HepG2 (cell line): ENCODE measurements around the gene UNG. TPM values are rescaled to one million over a fixed set of nuclear protein-coding genes. Genes with fewer than 3 reads are reported as not detected.

Experiments
- ARNT2 ChIP-seq: sonication (generic); formaldehyde crosslinking; IDR thresholded peaks from 2 replicates; pipeline ENCODE4 v1.8.0; 2022; ENCODE audit warnings: mild to moderate bottlenecking, low read depth, missing genetic modification reagents, moderate library complexity
- BCL6 ChIP-seq: IDR thresholded peaks from 2 replicates; pipeline ENCODE4 v1.6.1; 2016; ENCODE audit warnings: missing genetic modification reagents, missing compliant biosample characterization
- BRD4 ChIP-seq: sonication (generic); formaldehyde crosslinking; IDR thresholded peaks from 2 replicates; pipeline ENCODE4 v1.4.0; 2020; ENCODE audit warnings: missing genetic modification reagents
- CBX2 ChIP-seq, 2 experiments: fragments of 200-600 bp in 1 of 2; sonication (generic); formaldehyde crosslinking in 1 of 2; IDR thresholded peaks; 2 replicates each; pipeline versions ENCODE4 v1.7.0 to v1.8.1; 2018 to 2022; ENCODE audit warnings: low read depth in 2 of 2, low read length in 1 of 2, mild to moderate bottlenecking in 1 of 2, missing genetic modification reagents in 1 of 2
- CC2D1A ChIP-seq: sonication (generic); formaldehyde crosslinking; IDR thresholded peaks from 2 replicates; pipeline ENCODE4 v1.8.1; 2023; ENCODE audit warnings: mild to moderate bottlenecking, missing genetic modification reagents
- GATAD2A ChIP-seq: IDR thresholded peaks from 2 replicates; pipeline ENCODE4 v1.6.1; 2016
- NR3C1 ChIP-seq: sonication (generic); formaldehyde crosslinking; IDR thresholded peaks from 2 replicates; pipeline ENCODE4 v1.4.0; 2020; ENCODE audit warnings: missing genetic modification reagents
- SMC3 ChIP-seq: IDR thresholded peaks from 2 replicates; pipeline ENCODE4 v1.6.1; 2011; ENCODE audit warnings: low read length, improper control_type of control experiment
- SP140L ChIP-seq: sonication (generic); formaldehyde crosslinking; IDR thresholded peaks from 2 replicates; pipeline ENCODE4 v1.4.0; 2020; ENCODE audit warnings: missing genetic modification reagents, borderline replicate concordance
- TBP ChIP-seq: sonication (generic); formaldehyde crosslinking; IDR thresholded peaks from 2 replicates; pipeline ENCODE4 v1.5.0; 2020; ENCODE audit warnings: missing genetic modification reagents
- TOPORS ChIP-seq: sonication (generic); formaldehyde crosslinking; IDR thresholded peaks from 2 replicates; pipeline ENCODE4 v1.8.0; 2023; ENCODE audit warnings: mild to moderate bottlenecking, missing genetic modification reagents
- YEATS4 ChIP-seq: sonication (generic); formaldehyde crosslinking; IDR thresholded peaks from 2 replicates; pipeline ENCODE4 v1.4.0; 2020; ENCODE audit warnings: missing genetic modification reagents, borderline replicate concordance
- ZNF10 ChIP-seq: sonication (generic); formaldehyde crosslinking; IDR thresholded peaks from 2 replicates; pipeline ENCODE4 v1.4.0; 2020; ENCODE audit warnings: mild to moderate bottlenecking, low read depth, missing genetic modification reagents, borderline replicate concordance
- ZNF20 ChIP-seq: sonication (generic); formaldehyde crosslinking; IDR thresholded peaks from 2 replicates; pipeline ENCODE4 v1.4.0; 2020; ENCODE audit warnings: mild to moderate bottlenecking, moderate library complexity, missing genetic modification reagents
- ZNF207 ChIP-seq: fragments of 450-650 bp; IDR thresholded peaks from 2 replicates; pipeline ENCODE4 v1.6.1; 2016; ENCODE audit warnings: antibody characterized with exemption, borderline replicate concordance
- ZNF235 ChIP-seq: sonication (generic); formaldehyde crosslinking; IDR thresholded peaks from 2 replicates; pipeline ENCODE4 v1.8.1; 2023; ENCODE audit warnings: mild to moderate bottlenecking, missing genetic modification reagents, borderline replicate concordance
- ZNF629 ChIP-seq: sonication (generic); formaldehyde crosslinking; conservative IDR thresholded peaks from 2 replicates; pipeline ENCODE4 v1.5.0; 2020; ENCODE audit warnings: missing genetic modification reagents
- ZNF746 ChIP-seq: sonication (generic); formaldehyde crosslinking; IDR thresholded peaks from 2 replicates; pipeline ENCODE4 v1.8.0; 2022; ENCODE audit warnings: mild to moderate bottlenecking, missing genetic modification reagents
- ZZZ3 ChIP-seq: sonication (generic); formaldehyde crosslinking; IDR thresholded peaks from 2 replicates; pipeline ENCODE4 v1.4.0; 2020; ENCODE audit warnings: missing genetic modification reagents, mild to moderate bottlenecking, borderline replicate concordance
- polyA plus RNA-seq, 8 experiments: library from polyadenylated mRNA; depleted of rRNA in 3 of 8; stranded (reverse) in 7 of 8; unstranded in 1 of 8; fragments of >200 nt; fragmentation: Illumina TruSeq in 4 of 8; extraction: Trizol in 4 of 8; gene quantifications; 2 replicates each; pipeline versions ENCODE4 v1.2.1 to v1.2.3, GENCODE V29; 2011 to 2016; ENCODE audit warnings: low read depth in 4 of 8, missing spikeins in 1 of 8, mixed read lengths in 1 of 8; ENCODE audit not compliant: insufficient read depth in 1 of 8
- total RNA-seq, 5 experiments: library from RNA; depleted of rRNA; stranded (reverse); fragments of >200 nt; fragmentation: Illumina TruSeq; extraction: Trizol; gene quantifications; 2 replicates each; pipeline ENCODE4 v1.2.3, GENCODE V29; 2016; ENCODE audit warnings: low read depth in 1 of 5
- TF ChIP-seq, protein P1 (sequence below): sonication (generic); formaldehyde crosslinking; IDR thresholded peaks from 2 replicates; pipeline ENCODE4 v1.4.0; 2020; ENCODE audit warnings: missing genetic modification reagents
- TF ChIP-seq, protein P2 (sequence below): sonication (generic); formaldehyde crosslinking; IDR thresholded peaks from 2 replicates; pipeline ENCODE4 v1.5.0; 2020; ENCODE audit warnings: missing genetic modification reagents
- TF ChIP-seq, protein P3 (sequence below): sonication (generic); formaldehyde crosslinking; IDR thresholded peaks from 2 replicates; pipeline ENCODE4 v1.4.0; 2020; ENCODE audit warnings: mild to moderate bottlenecking, low read depth, missing genetic modification reagents

The UNG gene
- total and polyA plus RNA-seq, 2 of the 13 experiments (the other 11 are each of a cell fraction or from before 2014, with no cell fraction given) = 23.3 to 114 TPM

DNA sequence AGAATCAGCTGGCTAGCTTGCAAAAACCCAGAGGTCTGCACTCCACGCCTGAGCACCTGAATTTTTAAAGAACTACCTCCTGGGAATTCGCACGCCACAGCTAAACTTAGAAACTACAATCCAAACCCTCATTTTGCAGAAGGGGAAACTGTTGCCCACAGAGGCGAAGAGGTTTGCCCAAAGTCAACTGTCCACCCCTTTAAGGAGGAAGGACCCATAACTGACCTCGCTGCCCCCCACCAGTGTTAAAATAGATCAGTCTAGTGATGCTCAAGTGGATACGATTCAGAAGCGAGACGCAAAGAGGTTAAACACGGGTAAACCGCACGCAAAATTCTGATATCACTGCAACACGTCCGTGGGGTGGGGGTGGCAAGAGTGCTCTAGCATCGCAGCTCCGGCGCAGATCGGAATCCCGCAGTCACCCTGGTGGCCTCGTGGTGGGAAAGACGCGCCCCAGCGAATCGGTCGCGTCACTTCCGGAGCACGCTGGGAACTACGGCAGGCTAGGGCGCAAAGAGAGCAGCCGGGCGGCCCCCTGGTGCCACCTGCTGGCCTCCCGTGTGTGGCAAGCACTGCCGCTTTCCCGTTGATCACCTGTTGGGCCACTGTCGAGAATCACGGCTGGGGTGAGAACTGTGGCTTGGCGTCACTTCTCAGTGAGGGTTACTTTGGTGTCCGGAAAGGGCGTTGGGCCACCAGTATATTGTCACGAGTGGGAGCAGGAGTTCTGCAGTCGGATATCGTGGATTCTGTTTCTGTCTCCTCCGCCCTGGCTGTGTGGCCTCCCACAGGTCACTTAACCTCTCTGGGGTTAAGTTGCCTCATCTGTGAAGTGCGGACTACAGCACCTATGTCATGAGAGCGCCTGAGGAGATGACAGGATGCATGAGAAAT is 4.1 kb upstream of the UNG start, which contains the start of gene ALKBH2 (continued):
- TF ChIP-seq, protein P1, sequence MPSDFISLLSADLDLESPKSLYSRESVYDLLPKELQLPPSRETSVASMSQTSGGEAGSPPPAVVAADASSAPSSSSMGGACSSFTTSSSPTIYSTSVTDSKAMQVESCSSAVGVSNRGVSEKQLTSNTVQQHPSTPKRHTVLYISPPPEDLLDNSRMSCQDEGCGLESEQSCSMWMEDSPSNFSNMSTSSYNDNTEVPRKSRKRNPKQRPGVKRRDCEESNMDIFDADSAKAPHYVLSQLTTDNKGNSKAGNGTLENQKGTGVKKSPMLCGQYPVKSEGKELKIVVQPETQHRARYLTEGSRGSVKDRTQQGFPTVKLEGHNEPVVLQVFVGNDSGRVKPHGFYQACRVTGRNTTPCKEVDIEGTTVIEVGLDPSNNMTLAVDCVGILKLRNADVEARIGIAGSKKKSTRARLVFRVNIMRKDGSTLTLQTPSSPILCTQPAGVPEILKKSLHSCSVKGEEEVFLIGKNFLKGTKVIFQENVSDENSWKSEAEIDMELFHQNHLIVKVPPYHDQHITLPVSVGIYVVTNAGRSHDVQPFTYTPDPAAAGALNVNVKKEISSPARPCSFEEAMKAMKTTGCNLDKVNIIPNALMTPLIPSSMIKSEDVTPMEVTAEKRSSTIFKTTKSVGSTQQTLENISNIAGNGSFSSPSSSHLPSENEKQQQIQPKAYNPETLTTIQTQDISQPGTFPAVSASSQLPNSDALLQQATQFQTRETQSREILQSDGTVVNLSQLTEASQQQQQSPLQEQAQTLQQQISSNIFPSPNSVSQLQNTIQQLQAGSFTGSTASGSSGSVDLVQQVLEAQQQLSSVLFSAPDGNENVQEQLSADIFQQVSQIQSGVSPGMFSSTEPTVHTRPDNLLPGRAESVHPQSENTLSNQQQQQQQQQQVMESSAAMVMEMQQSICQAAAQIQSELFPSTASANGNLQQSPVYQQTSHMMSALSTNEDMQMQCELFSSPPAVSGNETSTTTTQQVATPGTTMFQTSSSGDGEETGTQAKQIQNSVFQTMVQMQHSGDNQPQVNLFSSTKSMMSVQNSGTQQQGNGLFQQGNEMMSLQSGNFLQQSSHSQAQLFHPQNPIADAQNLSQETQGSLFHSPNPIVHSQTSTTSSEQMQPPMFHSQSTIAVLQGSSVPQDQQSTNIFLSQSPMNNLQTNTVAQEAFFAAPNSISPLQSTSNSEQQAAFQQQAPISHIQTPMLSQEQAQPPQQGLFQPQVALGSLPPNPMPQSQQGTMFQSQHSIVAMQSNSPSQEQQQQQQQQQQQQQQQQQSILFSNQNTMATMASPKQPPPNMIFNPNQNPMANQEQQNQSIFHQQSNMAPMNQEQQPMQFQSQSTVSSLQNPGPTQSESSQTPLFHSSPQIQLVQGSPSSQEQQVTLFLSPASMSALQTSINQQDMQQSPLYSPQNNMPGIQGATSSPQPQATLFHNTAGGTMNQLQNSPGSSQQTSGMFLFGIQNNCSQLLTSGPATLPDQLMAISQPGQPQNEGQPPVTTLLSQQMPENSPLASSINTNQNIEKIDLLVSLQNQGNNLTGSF (CRISPR knock-in tag) = peak; percentile 74; the same call in 1 of the 2 replicates
- TF ChIP-seq CC2D1A (CRISPR knock-in tag) = peak; percentile 97
- no peak; the same call in 1 of the 2 replicates for TF ChIP-seq ZNF629 (CRISPR knock-in tag)
- no peak for TF ChIP-seq TBP
- peak; percentile 88; the same call in 1 of the 2 replicates for TF ChIP-seq SP140L (CRISPR knock-in tag)
- no peak for TF ChIP-seq BRD4 (CRISPR knock-in tag)
- TF ChIP-seq ZNF20 (CRISPR knock-in tag) = no peak
- TF ChIP-seq, protein P2, sequence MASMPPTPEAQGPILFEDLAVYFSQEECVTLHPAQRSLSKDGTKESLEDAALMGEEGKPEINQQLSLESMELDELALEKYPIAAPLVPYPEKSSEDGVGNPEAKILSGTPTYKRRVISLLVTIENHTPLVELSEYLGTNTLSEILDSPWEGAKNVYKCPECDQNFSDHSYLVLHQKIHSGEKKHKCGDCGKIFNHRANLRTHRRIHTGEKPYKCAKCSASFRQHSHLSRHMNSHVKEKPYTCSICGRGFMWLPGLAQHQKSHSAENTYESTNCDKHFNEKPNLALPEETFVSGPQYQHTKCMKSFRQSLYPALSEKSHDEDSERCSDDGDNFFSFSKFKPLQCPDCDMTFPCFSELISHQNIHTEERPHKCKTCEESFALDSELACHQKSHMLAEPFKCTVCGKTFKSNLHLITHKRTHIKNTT (CRISPR knock-in tag) = no peak
- no peak for TF ChIP-seq ZNF746 (CRISPR knock-in tag)
- TF ChIP-seq GATAD2A = peak; percentile 74
- TF ChIP-seq ARNT2 = peak; percentile 98
- peak; percentile 68 for TF ChIP-seq BCL6 (CRISPR knock-in tag)
- peak; percentile 94 for TF ChIP-seq YEATS4 (CRISPR knock-in tag)
- no peak for TF ChIP-seq NR3C1 (CRISPR knock-in tag)
- no peak for TF ChIP-seq CBX2 (IDR thresholded peaks at IDR 0.05; ENCODE audit: low read depth, low read length)
- peak; percentile 93; the same call in 1 of the 2 replicates for TF ChIP-seq CBX2 (CRISPR knock-in tag; IDR thresholded peaks at IDR 0.05; ENCODE audit: low read depth)
- no peak for TF ChIP-seq ZNF235 (CRISPR knock-in tag)
- no peak for TF ChIP-seq ZNF10 (CRISPR knock-in tag)
- peak; percentile 90; the same call in 1 of the 2 replicates for TF ChIP-seq ZZZ3 (CRISPR knock-in tag)
- peak; percentile 54 for TF ChIP-seq SMC3
- peak; percentile 95 for TF ChIP-seq TOPORS
- no peak for TF ChIP-seq ZNF207
- TF ChIP-seq, protein P3, sequence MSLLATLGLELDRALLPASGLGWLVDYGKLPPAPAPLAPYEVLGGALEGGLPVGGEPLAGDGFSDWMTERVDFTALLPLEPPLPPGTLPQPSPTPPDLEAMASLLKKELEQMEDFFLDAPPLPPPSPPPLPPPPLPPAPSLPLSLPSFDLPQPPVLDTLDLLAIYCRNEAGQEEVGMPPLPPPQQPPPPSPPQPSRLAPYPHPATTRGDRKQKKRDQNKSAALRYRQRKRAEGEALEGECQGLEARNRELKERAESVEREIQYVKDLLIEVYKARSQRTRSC = no peak
